GM10847 (cell line): ENCODE results near the gene EIF4A2.

Source experiments
- POLR2A ChIP-seq: IDR thresholded peaks from 2 replicates; pipeline ENCODE4 v1.6.1; 2011; ENCODE audit not compliant: insufficient read length; ENCODE audit errors: extremely low read depth

EIF4A2 gene

DNA sequence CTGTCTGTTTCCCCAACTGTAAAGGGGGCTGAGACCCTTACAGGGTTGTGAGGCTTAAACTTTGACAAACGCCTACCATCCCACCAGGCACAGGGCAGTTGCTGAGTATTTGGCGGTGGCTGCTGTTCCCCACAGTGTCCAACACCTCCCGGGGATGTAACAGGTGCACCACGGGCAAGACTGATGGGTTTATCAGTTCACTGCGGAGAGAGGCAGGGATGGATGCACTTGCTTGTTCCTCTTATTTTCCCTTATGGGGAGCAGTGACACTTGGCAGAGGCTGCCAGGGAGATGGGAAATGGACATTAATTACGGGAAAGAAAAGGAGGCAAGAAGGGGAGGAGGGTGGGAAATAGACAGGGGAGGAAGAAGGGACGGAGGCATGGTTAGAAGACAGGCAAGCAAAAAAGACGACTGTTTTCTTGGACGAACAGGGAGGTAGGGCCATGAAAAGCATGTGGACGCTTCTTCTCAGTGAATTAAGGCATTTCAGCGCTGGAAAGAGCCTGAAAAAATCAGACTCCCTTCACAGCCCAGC is 42.6 kb downstream of the EIF4A2 start:
- TF ChIP-seq POLR2A, result no peak

DNA sequence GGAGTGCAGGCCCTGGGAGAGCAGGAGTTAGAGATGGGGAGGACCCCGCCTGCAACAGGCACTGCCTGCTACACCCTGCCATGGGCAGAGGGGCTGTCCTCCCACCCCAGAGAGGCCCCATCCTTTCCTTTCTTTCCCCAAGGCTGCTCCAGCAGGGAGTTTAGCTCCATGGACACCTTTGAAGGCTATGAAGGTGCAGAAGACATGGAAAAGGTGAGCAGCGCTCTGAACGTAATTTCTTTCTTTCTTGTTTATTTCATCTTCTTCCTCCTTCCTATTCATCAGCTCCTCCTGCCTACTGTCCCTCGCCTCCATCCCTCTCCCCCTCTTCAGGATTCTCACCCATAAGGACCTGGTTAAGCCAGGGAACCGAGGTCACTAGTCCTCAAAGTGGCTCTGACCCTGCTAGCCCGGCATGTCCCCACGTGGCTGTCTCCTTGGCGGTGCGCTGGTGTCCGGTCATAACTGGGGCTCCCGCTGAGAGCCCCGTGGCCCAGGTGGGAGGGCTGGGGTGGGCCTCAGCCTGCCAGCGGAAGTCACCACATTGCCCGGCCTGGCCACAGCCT is 43.1 kb downstream of the EIF4A2 start:
- TF ChIP-seq POLR2A, result no peak

DNA sequence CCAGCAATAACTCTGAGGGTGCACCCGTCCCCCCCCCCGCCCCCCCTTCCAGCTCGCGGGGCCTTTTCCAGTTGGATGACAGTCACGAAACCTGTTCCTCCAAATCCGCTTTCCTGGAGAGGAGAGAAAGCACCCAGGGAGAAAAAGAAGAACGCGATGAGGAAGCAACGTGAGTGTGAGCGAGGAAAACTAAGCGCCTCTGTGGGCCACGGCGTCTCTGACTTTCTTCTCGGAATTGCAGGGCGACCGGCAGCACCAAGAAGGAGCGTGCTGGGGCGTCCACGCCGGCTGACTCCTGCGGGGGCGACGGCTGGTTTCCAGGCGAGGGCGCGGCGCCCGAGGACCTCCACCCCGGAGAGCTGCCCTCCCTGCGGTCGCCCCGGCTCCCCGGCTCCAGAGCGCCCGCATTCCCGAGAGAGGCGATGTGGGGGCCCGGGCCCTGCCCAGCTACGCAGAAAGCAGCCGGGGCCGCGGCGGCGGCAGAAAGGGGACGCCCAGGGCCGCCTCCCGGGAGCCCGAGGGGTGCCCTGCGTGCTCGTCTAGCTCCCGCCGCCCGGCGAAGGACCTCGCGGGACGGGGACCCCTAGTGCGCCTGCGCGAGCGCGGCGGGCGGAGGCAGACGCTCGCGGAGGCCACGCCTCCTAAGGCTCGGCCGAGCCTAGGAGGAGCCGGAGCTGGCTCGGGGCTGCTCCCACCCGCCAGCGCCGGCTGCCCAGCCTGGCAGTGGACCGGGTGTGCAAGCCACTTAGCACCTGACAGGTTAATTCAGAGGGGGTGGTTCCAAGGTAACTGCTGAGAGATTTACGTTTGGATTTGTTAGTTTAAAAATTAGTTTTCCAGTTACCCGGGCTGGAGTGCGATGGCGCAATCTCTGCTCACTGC is 43.8 kb downstream of the EIF4A2 start:
- no peak for TF ChIP-seq POLR2A

DNA sequence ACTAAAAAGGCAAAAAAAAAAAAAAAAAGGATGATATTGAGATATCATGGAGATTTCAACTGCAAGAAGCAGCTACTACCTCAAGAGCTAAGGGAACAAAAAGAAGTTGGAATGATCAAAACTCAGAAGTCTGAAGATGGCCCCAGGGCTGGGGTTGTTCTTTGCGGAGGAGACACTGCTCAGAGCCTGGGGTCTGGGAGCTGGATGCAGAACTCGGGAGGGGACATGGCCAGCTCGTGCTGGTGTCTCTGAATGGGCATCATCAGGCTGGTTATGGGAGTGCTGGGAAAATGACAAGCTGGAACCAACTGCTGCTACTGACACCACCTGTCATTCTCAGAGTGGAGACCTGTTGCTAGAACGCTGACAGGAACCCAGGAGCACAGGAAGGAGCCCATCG is 45.0 kb downstream of the EIF4A2 start:
- TF ChIP-seq POLR2A, result no peak

DNA sequence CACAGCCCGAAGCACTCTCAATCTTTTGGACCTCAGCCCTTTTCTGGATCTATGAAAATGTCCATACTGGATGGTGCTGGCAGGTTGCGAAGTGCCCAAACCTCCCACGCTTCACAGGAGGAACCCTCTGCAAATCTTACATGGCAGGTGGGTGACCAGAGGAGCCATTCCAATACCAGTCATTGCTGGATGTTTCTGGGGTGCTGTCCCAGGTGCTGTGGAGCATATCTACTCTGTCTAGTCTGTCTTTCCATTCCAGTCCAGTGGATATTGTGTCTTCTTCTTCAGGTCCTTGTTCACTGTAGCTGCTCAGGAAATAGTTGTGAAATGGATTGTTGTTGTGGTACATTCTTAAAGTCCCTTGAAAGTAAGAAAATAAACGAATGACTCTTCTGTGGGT is 48.4 kb downstream of the EIF4A2 start:
- TF ChIP-seq POLR2A, result no peak

DNA sequence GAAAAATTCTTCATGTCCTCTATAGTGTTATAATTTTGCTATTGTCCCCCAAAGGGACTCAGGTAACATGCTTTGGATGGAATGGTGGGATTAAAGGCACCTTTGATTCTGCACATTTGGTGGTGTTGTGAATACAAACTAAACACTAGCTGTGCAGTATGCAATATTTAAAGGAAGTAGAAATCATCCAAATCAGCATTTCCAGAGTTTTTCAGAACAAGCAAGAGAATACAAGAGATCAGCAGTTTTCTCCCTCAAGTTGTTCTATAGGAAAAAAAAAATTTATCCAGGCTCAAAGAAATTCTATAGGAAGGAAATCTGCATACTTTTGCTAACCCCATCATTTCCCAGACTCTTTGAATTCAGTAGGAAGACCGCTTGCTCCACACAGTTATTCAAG is 48.9 kb downstream of the EIF4A2 start:
- TF ChIP-seq POLR2A, result no peak
